ENCODE measurements around the gene CCT3.
A peak's percentile ranks its signal among the peaks of the same experiment; 100 is the strongest.
"Not testable (repeated sequence)": the region's sequence is repeated elsewhere in the genome, so short reads cannot be mapped to it uniquely, and the experiment has no call there.

The CCT3 gene

GRCh38 chr1:156368157-156368658, 30.1 kb upstream of the CCT3 start:
- no peak for DNase-seq

- DNase-seq: no peak
These were observed 29.5 kb upstream of the CCT3 start for GRCh38 chr1:156367383-156368156.

- no peak for DNase-seq
These were observed 28.5 kb upstream of the CCT3 start for GRCh38 chr1:156366378-156367166.

GRCh38 chr1:156365754-156366153, 27.7 kb upstream of the CCT3 start:
- no peak for DNase-seq

- DNase-seq: no peak
These were observed 22.4 kb upstream of the CCT3 start for GRCh38 chr1:156360534-156360933.

GRCh38 chr1:156359973-156360372, 21.9 kb upstream of the CCT3 start:
- no peak for DNase-seq

GRCh38 chr1:156359249-156359648, 21.2 kb upstream of the CCT3 start:
- no peak for DNase-seq

GRCh38 chr1:156358641-156359040, 20.5 kb upstream of the CCT3 start:
- no peak for DNase-seq

GRCh38 chr1:156357977-156358376, 19.9 kb upstream of the CCT3 start:
- no peak for DNase-seq

- DNase-seq: peak in 1 of 2 experiments; percentile 11
These were observed 18.9 kb upstream of the CCT3 start for GRCh38 chr1:156356875-156357534.

GRCh38 chr1:156356262-156356874, 18.3 kb upstream of the CCT3 start:
- DNase-seq: no peak

GRCh38 chr1:156352481-156352880, 14.4 kb upstream of the CCT3 start:
- not testable (repeated sequence) for DNase-seq

- no peak for DNase-seq
These were observed 9.2 kb upstream of the CCT3 start for GRCh38 chr1:156347331-156347730.

GRCh38 chr1:156346636-156347035, 8.5 kb upstream of the CCT3 start:
- DNase-seq: no peak

- DNase-seq: not testable (repeated sequence)
These were observed 7.9 kb upstream of the CCT3 start for GRCh38 chr1:156346035-156346434.

- DNase-seq: no peak
These were observed 6.3 kb upstream of the CCT3 start for GRCh38 chr1:156344409-156344808.

GRCh38 chr1:156342166-156342955, 4.3 kb upstream of the CCT3 start:
- DNase-seq: no peak

- DNase-seq: no peak
These were observed 258 bp downstream of the CCT3 start for GRCh38 chr1:156337888-156338179.

GRCh38 chr1:156337052-156337887, 822 bp downstream of the CCT3 start:
- DNase-seq: no peak

- no peak for DNase-seq
These were observed 1.9 kb downstream of the CCT3 start for GRCh38 chr1:156336242-156336641.

GRCh38 chr1:156323179-156323578, 14.9 kb downstream of the CCT3 start:
- DNase-seq: not testable (repeated sequence)

All from cerebellar nuclear complex (tissue), 1 donor.